ENCODE measurements around the gene PPFIBP1. TPM values are rescaled to one million over a fixed set of nuclear protein-coding genes. Genes with fewer than 3 reads are reported as not detected.

The PPFIBP1 gene
- total RNA-seq, 4 donors from 2014 or later: 36.7 to 115 (median 41.5) TPM

DNA sequence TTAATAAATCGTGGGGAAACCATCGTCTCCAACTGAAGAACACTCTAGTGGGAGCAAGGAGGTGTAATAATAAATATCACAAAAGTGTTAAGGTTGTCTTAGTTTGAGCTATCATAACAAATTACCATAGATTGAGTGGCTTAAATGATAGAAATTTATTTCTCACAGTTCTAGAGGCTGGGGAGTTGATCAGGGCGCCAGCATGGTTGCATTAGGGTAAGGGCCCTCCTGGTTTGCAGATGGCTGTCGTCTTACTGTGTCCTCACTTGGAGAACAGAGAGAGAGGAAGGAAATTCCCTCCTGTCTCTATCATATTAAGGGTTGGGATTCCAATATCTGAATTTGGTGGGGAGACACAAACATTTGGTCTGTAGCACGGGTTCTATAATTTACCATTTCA lies 219.6 kb downstream of the PPFIBP1 start:
- no peak for TF ChIP-seq CTCF (IDR thresholded peaks at IDR 0.05; ENCODE audit: low read depth)

Other genes with a start within 250 kb of the PPFIBP1 start
- 1 to 10 TPM; 4.6 to 9.0 (median 5.0) TPM for gene BMAL2, start 191.4 kb upstream of the PPFIBP1 start, total RNA-seq
- gene SMCO2, start 77.5 kb upstream of the PPFIBP1 start, total RNA-seq: under 1 TPM in 1 of 4 donors, not detected in 3; 0.34 TPM
- gene REP15, start 172.2 kb downstream of the PPFIBP1 start, total RNA-seq: 1 to 10 TPM in 2 of 4 donors, under 1 TPM in 1, not detected in 1; 0.44 to 3.6 (median 1.1) TPM
- gene MRPS35, start 186.6 kb downstream of the PPFIBP1 start, total RNA-seq: 10 to 100 TPM; 27.5 to 50.7 (median 36.8) TPM

Measured in subcutaneous adipose tissue (tissue), 4 donors.